KBM-7 (cell line): ENCODE measurements around the gene KAT2B.
A peak's percentile ranks its signal among the peaks of the same experiment; 100 is the strongest.

Source experiments
- DNase-seq: peaks from one replicate; pipeline ENCODE4 v3.0.0-alpha.2; 2015
- in situ Hi-C: fragments of 300-500 bp; cut with MboI; formaldehyde crosslinking; loops from 2 replicates; pipeline ENCODE4 v1.14.3; 2020; ENCODE audit warnings: low sequenced_read_pairs, low pct_unique_long_range_greater_than_20kb, mixed read lengths

The KAT2B gene

GRCh38 chr3:20125897-20126296 lies 85.7 kb downstream of the KAT2B start:
- in situ Hi-C loops = no loop called here
- peak; percentile 49 for DNase-seq

- in situ Hi-C loops = no loop called here
- no peak for DNase-seq
Observed at GRCh38 chr3:20128358-20128757, 88.1 kb downstream of the KAT2B start.

DNA sequence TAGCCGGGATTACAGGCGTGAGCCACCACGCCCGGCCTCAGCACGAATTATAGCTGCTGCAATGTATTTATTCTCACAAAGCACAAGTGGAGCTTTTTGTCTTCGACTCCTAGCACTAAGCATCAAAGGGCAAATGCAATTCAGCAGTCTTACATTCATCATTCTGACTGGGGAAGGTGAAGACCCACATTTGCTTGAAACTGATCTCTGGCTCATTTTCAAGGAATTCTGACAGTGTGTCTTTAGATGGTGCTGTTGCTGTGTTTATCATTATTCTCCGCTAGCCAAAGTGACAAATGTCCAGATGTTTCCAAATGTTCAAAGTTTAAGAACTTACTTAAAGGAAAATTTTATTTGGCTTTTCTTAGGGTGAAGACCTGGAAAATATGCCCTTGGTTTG lies 89.9 kb downstream of the KAT2B start:
- DNase-seq = no peak
- in situ Hi-C loops = no loop called here

- DNase-seq = no peak
- in situ Hi-C loops = no loop called here
Observed at GRCh38 chr3:20136231-20136630, 96.0 kb downstream of the KAT2B start.

DNA sequence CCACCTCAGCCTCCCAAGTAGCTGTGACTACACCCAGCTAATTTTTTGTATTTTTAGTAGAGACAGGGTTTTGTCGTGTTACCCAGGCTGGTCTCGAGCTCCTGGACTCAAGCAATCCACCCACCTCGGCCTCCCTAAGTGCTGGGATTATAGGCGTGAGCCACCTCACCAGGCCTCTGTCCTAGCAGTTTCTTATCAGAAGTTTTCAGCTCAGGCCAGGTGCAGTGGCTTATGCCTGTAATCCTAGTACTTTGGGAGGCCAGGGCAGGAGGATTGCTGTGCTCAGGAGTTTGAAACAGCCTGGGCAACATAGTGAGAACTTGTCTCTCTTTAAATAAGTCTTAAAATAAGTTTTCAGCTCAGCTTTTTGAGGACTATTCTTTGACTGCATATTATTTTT lies 97.4 kb downstream of the KAT2B start:
- in situ Hi-C loops = no loop called here
- DNase-seq = no peak

DNA sequence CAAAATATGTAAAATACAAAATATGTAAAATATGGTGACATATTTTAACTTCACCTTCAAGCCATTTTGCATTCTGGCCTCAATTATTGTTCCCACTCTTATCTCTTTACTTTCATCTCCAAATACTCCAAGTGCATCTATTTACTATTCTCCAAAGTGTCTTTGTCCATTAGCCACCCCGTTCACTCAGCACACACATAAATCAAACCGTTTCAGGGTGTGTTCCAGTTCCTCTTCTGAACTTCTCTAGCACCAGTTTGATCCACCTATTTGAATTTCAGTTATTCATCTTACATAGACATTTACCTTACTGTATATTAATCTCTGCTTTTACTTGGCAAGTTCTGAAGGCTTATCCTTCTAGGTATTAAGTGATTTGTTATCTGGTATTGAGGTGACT lies 100.6 kb downstream of the KAT2B start:
- DNase-seq = no peak

GRCh38 chr3:20141316-20141715 lies 101.1 kb downstream of the KAT2B start:
- in situ Hi-C loops = no loop called here

More for the DNA sequence above, 100.6 kb downstream of the KAT2B start:
- in situ Hi-C loops = no loop called here

DNA sequence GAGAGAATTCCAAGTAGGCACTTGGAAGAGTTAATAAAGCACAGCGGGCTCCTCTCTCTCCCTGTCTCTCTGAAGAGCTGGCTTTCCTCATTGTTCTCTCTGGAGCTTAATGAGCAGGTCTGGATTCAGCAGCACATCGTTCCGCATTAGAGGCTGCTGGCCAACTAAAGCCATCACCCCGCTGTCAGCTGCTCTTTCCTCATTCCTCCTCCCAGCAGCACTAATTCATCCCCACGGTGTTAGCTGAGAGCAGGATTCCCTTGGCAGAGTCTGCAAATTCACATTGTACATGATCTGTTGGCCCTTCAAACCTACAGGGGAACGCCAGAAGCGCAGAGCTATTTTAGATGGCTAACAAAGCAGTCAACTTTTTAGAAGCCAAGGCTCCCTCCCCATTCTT lies 101.6 kb downstream of the KAT2B start:
- in situ Hi-C loops = no loop called here
- DNase-seq = no peak

More at GRCh38 chr3:20141316-20141715, 101.1 kb downstream of the KAT2B start:
- DNase-seq = no peak

DNA sequence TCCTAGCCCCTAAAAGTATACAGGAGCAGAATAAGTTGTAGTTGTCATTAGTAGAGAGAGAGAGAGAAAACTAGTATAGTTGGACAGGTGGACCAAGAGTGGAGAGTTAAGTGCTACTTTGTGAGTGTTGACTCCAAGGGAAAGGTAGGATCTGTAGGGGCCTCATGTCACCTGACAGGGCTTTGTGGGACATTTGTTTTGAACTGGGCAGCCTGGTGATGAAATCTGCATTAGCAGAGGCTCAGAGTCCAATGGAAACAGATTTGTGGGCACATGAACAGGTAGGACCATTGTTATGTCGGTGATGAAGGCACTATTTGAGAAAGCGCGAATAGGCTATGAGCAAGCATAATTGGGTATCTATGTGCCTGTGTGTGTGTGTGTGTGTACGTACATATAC lies 102.3 kb downstream of the KAT2B start:
- in situ Hi-C loops = no loop called here
- DNase-seq = no peak

DNA sequence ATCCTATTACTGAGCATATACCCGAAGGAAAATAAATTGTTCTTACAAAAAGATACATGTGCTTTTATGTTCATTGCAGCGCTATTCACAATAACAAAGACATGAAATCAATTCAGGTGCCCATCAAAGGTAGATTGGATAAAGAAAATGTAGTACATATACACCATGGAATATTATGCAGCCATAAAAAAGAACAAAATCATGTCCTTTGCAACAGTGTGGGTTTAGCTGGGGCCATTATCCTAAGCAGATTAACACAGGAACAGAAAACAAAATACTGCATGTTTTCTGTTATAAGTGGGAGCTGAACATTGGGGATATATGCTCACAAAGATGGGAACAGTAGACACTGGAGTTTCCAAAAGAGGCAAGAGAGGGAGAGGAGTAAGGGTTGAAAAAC lies 103.3 kb downstream of the KAT2B start:
- no peak for DNase-seq

GRCh38 chr3:20145874-20146273 lies 105.6 kb downstream of the KAT2B start:
- in situ Hi-C loops = no loop called here
- DNase-seq = no peak

More for the DNA sequence above, 103.3 kb downstream of the KAT2B start:
- in situ Hi-C loops = no loop called here

DNA sequence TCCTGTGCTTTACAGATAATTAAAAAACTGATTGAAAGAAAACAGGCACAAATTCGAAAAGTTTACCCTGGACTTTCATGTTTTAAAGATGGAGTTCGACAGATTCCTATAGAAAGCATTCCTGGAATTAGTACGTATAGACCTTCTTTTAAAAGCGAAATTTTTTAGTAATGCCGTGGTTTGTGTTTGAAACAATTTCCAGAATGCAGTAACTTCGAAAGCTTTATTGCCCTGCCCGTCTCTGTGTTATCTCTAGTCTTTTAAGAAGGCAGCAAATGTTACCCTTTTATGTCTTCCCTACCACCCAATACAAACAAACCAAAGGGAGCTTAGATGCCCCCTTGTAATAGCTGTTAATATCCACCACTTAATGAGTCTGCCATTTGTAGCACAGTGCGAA lies 106.1 kb downstream of the KAT2B start:
- DNase-seq = no peak
- in situ Hi-C loops = no loop called here

GRCh38 chr3:20147361-20147760 lies 107.1 kb downstream of the KAT2B start:
- DNase-seq = no peak
- in situ Hi-C loops = no loop called here

DNA sequence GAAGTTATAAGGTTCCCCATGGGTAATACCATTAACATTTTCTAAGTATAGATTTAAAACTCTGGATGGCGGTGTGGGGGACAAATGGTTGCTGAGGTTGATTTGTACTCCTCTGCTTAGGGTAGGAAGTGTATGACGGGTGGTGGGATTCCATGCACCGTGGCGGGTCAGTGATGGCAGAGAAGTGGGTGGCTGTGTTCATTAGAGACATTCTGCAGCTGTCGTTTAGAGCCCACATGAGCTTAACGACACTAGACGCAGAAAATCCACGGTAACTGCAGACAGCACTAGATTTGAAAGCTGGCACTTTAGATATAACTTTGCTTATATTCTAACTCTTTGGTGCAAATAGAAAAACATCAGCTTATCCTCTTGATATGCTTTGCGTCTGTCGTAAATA lies 108.2 kb downstream of the KAT2B start:
- in situ Hi-C loops = no loop called here
- DNase-seq = no peak

GRCh38 chr3:20154078-20154477 lies 113.8 kb downstream of the KAT2B start:
- in situ Hi-C loops = no loop called here
- DNase-seq = no peak

DNA sequence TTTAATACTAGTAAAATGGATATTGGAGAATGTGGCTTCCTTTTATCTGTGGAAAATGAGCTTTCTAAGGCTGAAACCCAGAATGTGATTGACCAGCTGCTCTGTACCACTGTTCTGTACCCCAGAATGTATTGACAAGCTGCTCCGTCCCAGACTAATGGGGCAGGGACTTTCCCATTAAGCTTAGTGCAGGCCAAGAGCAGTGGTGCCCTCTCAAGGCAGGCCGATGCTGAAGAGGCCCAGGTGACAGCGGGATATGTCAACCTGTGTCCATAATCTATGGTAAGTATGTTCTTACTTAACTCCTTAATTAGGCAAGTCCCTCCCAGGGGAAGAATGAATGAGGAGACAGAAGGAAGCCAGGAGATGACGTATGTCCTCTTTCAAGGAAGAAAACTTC lies 114.7 kb downstream of the KAT2B start:
- DNase-seq = no peak
- in situ Hi-C loops = no loop called here

- in situ Hi-C loops = no loop called here
- DNase-seq = peak; percentile 15
Observed at GRCh38 chr3:20160230-20160629, 120.0 kb downstream of the KAT2B start.

GRCh38 chr3:20161714-20162113 lies 121.5 kb downstream of the KAT2B start:
- in situ Hi-C loops = no loop called here
- DNase-seq = no peak

GRCh38 chr3:20173844-20174410 lies 133.7 kb downstream of the KAT2B start:
- no peak for DNase-seq
- in situ Hi-C loops = no loop called here

DNA sequence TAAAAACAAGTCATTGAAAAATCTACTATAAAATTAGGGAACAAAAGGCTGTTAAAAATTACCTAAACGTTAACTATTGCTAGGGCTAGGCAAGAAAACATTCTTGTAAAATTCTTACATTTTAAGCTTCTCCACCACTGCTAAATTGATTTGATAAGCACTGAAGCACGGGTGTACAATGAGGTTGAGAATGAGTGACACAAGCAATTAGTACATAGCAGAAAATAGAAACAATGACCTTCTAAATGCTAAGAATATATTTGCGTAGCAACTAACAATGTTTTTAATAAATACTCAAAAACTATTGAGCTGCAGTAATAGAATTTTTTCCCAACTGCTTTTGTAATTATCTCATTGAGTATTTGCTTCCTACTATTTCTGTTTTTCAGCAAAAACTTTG lies 141.0 kb downstream of the KAT2B start:
- in situ Hi-C loops = no loop called here
- no peak for DNase-seq

DNA sequence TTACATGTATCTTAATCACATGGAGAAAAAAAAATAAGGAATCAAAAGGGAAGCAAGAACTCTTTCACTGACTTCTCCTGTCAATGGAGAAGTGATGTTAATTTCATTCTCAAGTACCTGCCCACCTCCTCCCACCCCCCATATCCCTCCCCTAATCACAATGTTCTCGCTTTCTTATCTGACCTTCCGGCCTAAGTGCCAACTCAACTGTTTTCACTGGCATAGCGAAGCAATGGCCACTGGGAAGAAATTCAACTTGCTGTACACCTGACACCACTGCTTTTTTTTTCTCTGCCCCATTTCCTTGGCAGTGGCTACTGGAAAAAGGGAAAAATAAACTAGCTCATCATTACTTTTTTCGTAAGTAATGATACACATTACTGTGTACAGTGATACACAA lies 142.0 kb downstream of the KAT2B start:
- no peak for DNase-seq
- in situ Hi-C loops = no loop called here

- no peak for DNase-seq
- in situ Hi-C loops = no loop called here
Observed at GRCh38 chr3:20185331-20185678, 145.1 kb downstream of the KAT2B start.
